H1 (cell line): ENCODE data around the gene RIBC2. TPM values are rescaled to one million over a fixed set of nuclear protein-coding genes. Genes with fewer than 3 reads are reported as not detected.

Experiments
- CTCF ChIA-PET: fragments of 300-600 bp; sonication (Branson Sonifier 250); formaldehyde crosslinking; loops from one replicate; lab custom pipeline; 2021; ENCODE audit not compliant: partially characterized antibody; lab: Charles Lee
- POLR2A ChIA-PET: fragments of 300-600 bp; sonication (Branson Sonifier 250); formaldehyde crosslinking; loops from one replicate; lab custom pipeline; 2021; ENCODE audit warnings: inconsistent platforms; ENCODE audit not compliant: partially characterized antibody; lab: Charles Lee
- DNase-seq, 2 experiments: peaks; one replicate each; pipeline versions ENCODE4 v3.0.0 to v3.0.0-alpha.2; 2010 to 2022; ENCODE audit warnings: low spot score in 2 of 2, low read depth in 1 of 2, mixed read lengths in 1 of 2
- FAIRE-seq: peaks from 2 replicates; lab custom pipeline; 2011; peaks lifted over from hg19 to GRCh38; lab: Jason Lieb, UNC
- H2AFZ ChIP-seq: 2 replicates; pipeline ENCODE4 v1.8.1; 2012; ENCODE audit warnings: low read length, inconsistent platforms
- H2AK5ac ChIP-seq: 2 replicates; pipeline ENCODE4 v1.6.1; 2013; ENCODE audit warnings: low read depth, low read length
- H2BK120ac ChIP-seq: replicated peaks from 2 replicates; pipeline ENCODE3; 2013; ENCODE audit warnings: low read depth, low read length, inconsistent platforms
- H2BK12ac ChIP-seq: 2 replicates; pipeline ENCODE4 v1.6.1; 2013; ENCODE audit warnings: low read depth, low read length
- H2BK15ac ChIP-seq: 2 replicates; pipeline ENCODE4 v1.6.1; 2013; ENCODE audit warnings: low read length
- H2BK20ac ChIP-seq: 2 replicates; pipeline ENCODE4 v1.6.1; 2013; ENCODE audit warnings: low read length
- H2BK5ac ChIP-seq: 2 replicates; pipeline ENCODE4 v1.6.1; 2013; ENCODE audit warnings: low read depth, low read length
- H3K14ac ChIP-seq: 2 replicates; pipeline ENCODE4 v1.6.1; 2013; ENCODE audit warnings: inconsistent platforms; ENCODE audit not compliant: insufficient read length
- H3K18ac ChIP-seq: 2 replicates; pipeline ENCODE4 v1.6.1; 2013; ENCODE audit warnings: low read length; ENCODE audit errors: extremely low read depth
- H3K23ac ChIP-seq: 2 replicates; pipeline ENCODE4 v1.6.1; 2013; ENCODE audit warnings: inconsistent platforms; ENCODE audit not compliant: insufficient read length
- H3K23me2 ChIP-seq: 2 replicates; pipeline ENCODE4 v1.6.1; 2013; ENCODE audit warnings: low read depth, low read length
- H3K27ac ChIP-seq: 2 replicates; pipeline ENCODE4 v1.6.1; 2011; ENCODE audit warnings: low read depth, low read length, inconsistent platforms
- H3K27me3 ChIP-seq, 4 experiments: replicated peaks in 1 of 4; 1 replicate in 1 of 4; 2 replicates in 3 of 4; pipeline versions ENCODE4 v1.6.1 to v1.8.1; 2011 to 2013; ENCODE audit warnings: low read length in 3 of 4, mild to moderate bottlenecking in 3 of 4, inconsistent platforms in 2 of 4, mixed read lengths in 2 of 4, moderate library complexity in 1 of 4; ENCODE audit not compliant: control insufficient read depth in 3 of 4, insufficient read depth in 3 of 4; ENCODE audit errors: extremely low read depth in 1 of 4
- H3K36me3 ChIP-seq, 4 experiments: 2 replicates each; pipeline versions ENCODE4 v1.6.1 to v1.8.1; 2011 to 2013; ENCODE audit warnings: mild to moderate bottlenecking in 4 of 4, low read length in 3 of 4, moderate library complexity in 2 of 4, control low read depth in 1 of 4, inconsistent platforms in 1 of 4; ENCODE audit not compliant: insufficient read depth in 4 of 4, control insufficient read depth in 2 of 4
- H3K4ac ChIP-seq: replicated peaks from 2 replicates; pipeline ENCODE3; 2013; ENCODE audit warnings: low read length, low read depth, mixed read lengths, inconsistent platforms; ENCODE audit not compliant: insufficient read length
- H3K4me1 ChIP-seq, 4 experiments: replicated peaks in 1 of 4; 1 replicate in 1 of 4; 2 replicates in 3 of 4; pipeline versions ENCODE4 v1.6.1 to v1.8.1; 2011 to 2013; ENCODE audit warnings: low read length in 3 of 4, inconsistent platforms in 2 of 4, mixed read lengths in 1 of 4; ENCODE audit not compliant: insufficient read depth in 4 of 4, control insufficient read depth in 3 of 4
- H3K4me2 ChIP-seq, 2 experiments: 2 replicates each; pipeline versions ENCODE4 v1.6.1 to v1.8.1; 2011 to 2013; ENCODE audit warnings: low read depth in 2 of 2, low read length in 2 of 2, control low read depth in 1 of 2, inconsistent platforms in 1 of 2, mild to moderate bottlenecking in 1 of 2; ENCODE audit not compliant: insufficient read depth in 1 of 2
- H3K4me3 ChIP-seq, 4 experiments: fragments of 200-600, 300-600 bp in 1 of 4; sonication (generic), shearing (Covaris generic), sonication (Bioruptor Twin) in 1 of 4; 2 replicates each; pipeline versions ENCODE4 v1.5.1 to v1.8.1; 2011 to 2016; ENCODE audit warnings: low read length in 4 of 4, low read depth in 3 of 4, control low read depth in 2 of 4, inconsistent platforms in 2 of 4, mild to moderate bottlenecking in 2 of 4, mixed read lengths in 1 of 4, moderate library complexity in 1 of 4; ENCODE audit not compliant: insufficient read depth in 2 of 4; ENCODE audit errors: extremely low read depth in 1 of 4
- H3K56ac ChIP-seq: replicated peaks from 2 replicates; pipeline ENCODE3; 2013; ENCODE audit warnings: low read depth, mild to moderate bottlenecking, mixed read lengths, low read length, inconsistent platforms; ENCODE audit not compliant: insufficient read length
- H3K79me1 ChIP-seq: 2 replicates; pipeline ENCODE4 v1.6.1; 2013; ENCODE audit warnings: low read depth, low read length, control low read depth
- H3K79me2 ChIP-seq, 2 experiments: 2 replicates each; pipeline versions ENCODE4 v1.6.1 to v1.8.1; 2012 to 2013; ENCODE audit warnings: low read length in 2 of 2, mild to moderate bottlenecking in 2 of 2, inconsistent platforms in 1 of 2; ENCODE audit not compliant: insufficient read depth in 2 of 2, control insufficient read depth in 1 of 2
- H3K9ac ChIP-seq, 4 experiments: replicated peaks in 1 of 4; 1 replicate in 1 of 4; 2 replicates in 3 of 4; pipeline versions ENCODE4 v1.6.1 to v1.8.1; 2011 to 2013; ENCODE audit warnings: low read depth in 3 of 4, low read length in 3 of 4, control low read depth in 2 of 4, mild to moderate bottlenecking in 2 of 4, moderate library complexity in 2 of 4, inconsistent platforms in 1 of 4; ENCODE audit errors: extremely low read depth in 1 of 4
- H3K9me3 ChIP-seq, 2 experiments: 2 replicates each; pipeline versions ENCODE4 v1.6.1 to v1.8.1; 2012 to 2013; ENCODE audit warnings: mild to moderate bottlenecking in 2 of 2, moderate library complexity in 2 of 2, control low read depth in 1 of 2, inconsistent platforms in 1 of 2, low read depth in 1 of 2, low read length in 1 of 2, mixed read lengths in 1 of 2; ENCODE audit not compliant: insufficient read depth in 2 of 2
- H4K20me1 ChIP-seq, 2 experiments: replicated peaks in 1 of 2; 2 replicates each; pipeline versions ENCODE3 to v1.8.1; 2011 to 2013; ENCODE audit warnings: inconsistent platforms in 2 of 2, low read length in 2 of 2, mild to moderate bottlenecking in 1 of 2; ENCODE audit not compliant: insufficient read depth in 2 of 2, control insufficient read depth in 1 of 2
- H4K5ac ChIP-seq: 2 replicates; pipeline ENCODE4 v1.6.1; 2013; ENCODE audit warnings: low read length, low read depth, mixed read lengths, inconsistent platforms; ENCODE audit not compliant: insufficient read length
- H4K8ac ChIP-seq: 2 replicates; pipeline ENCODE4 v1.8.0; 2013; ENCODE audit warnings: mild to moderate bottlenecking, moderate library complexity, low read length, inconsistent platforms; ENCODE audit not compliant: insufficient read depth; ENCODE audit errors: extremely low read depth
- H4K91ac ChIP-seq: replicated peaks from 2 replicates; pipeline ENCODE3; 2013; ENCODE audit warnings: low read length, mixed read lengths, inconsistent platforms; ENCODE audit not compliant: insufficient read length
- ASH2L ChIP-seq: fragments of 200-600, 300-600 bp; sonication (generic); IDR thresholded peaks from one replicate; pipeline ENCODE4 v1.7.1; 2017; ENCODE audit warnings: low read length
- CHD2 ChIP-seq: IDR thresholded peaks from 2 replicates; pipeline ENCODE4 v1.6.1; 2012; ENCODE audit warnings: low read length, improper control_type of control experiment
- CTCF ChIP-seq, 3 experiments: IDR thresholded peaks; 1 replicate in 2 of 3; 2 replicates in 1 of 3; pipeline versions ENCODE4 v1.5.1 to v1.6.1; 2011; ENCODE audit warnings: low read length in 3 of 3, mild to moderate bottlenecking in 3 of 3, inconsistent platforms in 2 of 3, low read depth in 1 of 3, moderate library complexity in 1 of 3; ENCODE audit not compliant: insufficient read depth in 1 of 3; ENCODE audit errors: control extremely low read depth in 1 of 3
- FOSL1 ChIP-seq: IDR thresholded peaks from 2 replicates; pipeline ENCODE4 v1.6.1; 2011; ENCODE audit warnings: mild to moderate bottlenecking, low read depth, low read length, moderate library complexity; ENCODE audit not compliant: insufficient read depth
- GABPA ChIP-seq: IDR thresholded peaks from 2 replicates; pipeline ENCODE4 v1.6.1; 2011; ENCODE audit warnings: mild to moderate bottlenecking, low read length, moderate library complexity, borderline replicate concordance; ENCODE audit not compliant: insufficient read depth
- POU5F1 ChIP-seq: IDR thresholded peaks from 2 replicates; pipeline ENCODE4 v1.6.1; 2011; ENCODE audit warnings: low read depth, mild to moderate bottlenecking, low read length, moderate library complexity
- RXRA ChIP-seq: IDR thresholded peaks from 2 replicates; pipeline ENCODE4 v1.6.1; 2011; ENCODE audit warnings: low read depth, mild to moderate bottlenecking, low read length, moderate library complexity; ENCODE audit not compliant: insufficient read depth
- SAP30 ChIP-seq: fragments of 300-600 bp; sonication (generic); IDR thresholded peaks from 2 replicates; pipeline ENCODE4 v1.7.1; 2012; ENCODE audit warnings: low read length, moderate library complexity, mild to moderate bottlenecking, inconsistent platforms; ENCODE audit not compliant: insufficient read depth, insufficient replicate concordance
- SIN3A ChIP-seq, 2 experiments: IDR thresholded peaks in 1 of 2; conservative IDR thresholded peaks in 1 of 2; 2 replicates each; pipeline ENCODE4 v1.6.1; 2011 to 2012; ENCODE audit warnings: low read length in 2 of 2, improper control_type of control experiment in 1 of 2, low read depth in 1 of 2, mild to moderate bottlenecking in 1 of 2
- WGBS, 2 experiments: shearing (Covaris generic) in 1 of 2; methylation state at CpG; one replicate each; pipeline versions ENCODE4 v1.1.6 to v1.1.7; 2013 to 2015; ENCODE audit warnings: low lambda C conversion rate in 2 of 2, mixed read lengths in 2 of 2, inconsistent platforms in 1 of 2, low coverage in 1 of 2, missing lambda C conversion rate in 1 of 2; ENCODE audit not compliant: insufficient replicate concordance in 2 of 2, insufficient coverage in 1 of 2, insufficient read length in 1 of 2; ENCODE audit errors: extremely low coverage in 1 of 2, missing lambda C conversion rate in 1 of 2; 5-methylcytosine and 5-hydroxymethylcytosine counted together
- polyA plus RNA-seq, 7 experiments: library from polyadenylated mRNA; depleted of rRNA in 3 of 7; stranded (reverse) in 5 of 7; unstranded in 2 of 7; fragments of >200 nt in 5 of 7; fragments of 200-250 nt in 2 of 7; gene quantifications; 1 replicate in 5 of 7; 2 replicates in 1 of 7; 4 replicates in 1 of 7; pipeline versions ENCODE4 v1.2.1 to v1.2.3, GENCODE V29; 2011 to 2013; ENCODE audit warnings: missing spikeins in 2 of 7, mixed read lengths in 2 of 7
- total RNA-seq: library from RNA; stranded (reverse); fragmentation: NEBNext Ultra II Directional; extraction: Animal tissue kit (Norgen Biotek cat#: 25700); gene quantifications from 2 replicates; pipeline ENCODE4 v1.2.1, GENCODE V29; 2021

RIBC2 gene
- total and polyA plus RNA-seq, 2 of the 8 experiments (the other 6 are each of a cell fraction or from before 2014, with no cell fraction given): 0.79 to 2.1 TPM

- ChIA-PET CTCF (interaction anchor here (0.5 to 2.7 kb wide), 6 partner anchors 10 to 1758 kb away, joined by 3 to 16 read pairs (median 4); no protein-coding TSS in a partner anchor), POLR2A (interaction anchor here (1.2 kb wide), 1 partner anchor 44 kb away, joined by 3 read pairs; no protein-coding TSS in a partner anchor)
- Histone ChIP-seq H2BK5ac (no peak overlapping the region), H3K18ac (no peak overlapping the region; the same call in 1 of the 2 replicates), H3K4me2 (no peak overlapping the region), H3K79me1 (no peaks in the 10 kb centered on the region), H2BK20ac (no peak overlapping the region), H4K8ac (no peak overlapping the region), H3K4me3 (no peak overlapping the region), H3K4ac (no peak overlapping the region), H3K9me3 (peaks cover 5% of the 10 kb centered on the region in 2 experiments; a peak in 2 of 4 replicates), H3K27ac (no peak overlapping the region), H3K79me2 (no peaks in the 10 kb centered on the region), H2AK5ac (no peak overlapping the region), H3K27me3 (no peaks in the 10 kb centered on the region; a peak in 1 of 7 replicates), H3K36me3 (no peaks in the 10 kb centered on the region), H3K23me2 (no peaks in the 10 kb centered on the region), H2BK12ac (no peak overlapping the region), H3K23ac (no peak overlapping the region), H3K56ac (no peak overlapping the region), H3K4me1 (peaks cover 0 to 4% (median under 1%) of the 10 kb centered on the region in 4 experiments; a peak in 2 of 7 replicates), H4K91ac (no peak overlapping the region), H3K9ac (no peak overlapping the region), H2AFZ (no peak overlapping the region), H2BK15ac (no peak overlapping the region), H3K14ac (no peak overlapping the region)
- FAIRE-seq: no peak
- DNase-seq: no peak
- no peak for TF ChIP-seq CHD2
- TF ChIP-seq POU5F1: no peak
- TF ChIP-seq SIN3A (conservative IDR thresholded peaks at IDR 0.05 in 1 of 2, IDR thresholded peaks at IDR 0.05 in 1 of 2; ENCODE audit: low read depth in 1 of 2, low read length in 2 of 2): no peak
- TF ChIP-seq ASH2L: no peak
- no peak for TF ChIP-seq SAP30
- no peak for TF ChIP-seq GABPA
- no peak for TF ChIP-seq CTCF (IDR thresholded peaks at IDR 0.05; ENCODE audit: control extremely low read depth in 1 of 3, insufficient read depth in 1 of 3, low read depth in 1 of 3, low read length in 3 of 3)
- no peak for TF ChIP-seq FOSL1
- TF ChIP-seq RXRA: no peak
- TF ChIP-seq, all 59 proteins: peak for 0
- Histone ChIP-seq H4K5ac (no peak overlapping the region), H4K20me1 (no peaks in the 10 kb centered on the region), H2BK120ac (no peak overlapping the region)
- WGBS, 2 experiments: 81% methylated on average over 14 of the region's 14 CpGs; no CpG with 5 or more reads in 1 of the 2 experiments
These were observed 47.0 kb downstream of the RIBC2 start for GRCh38 chr22:45460288-45461109.
